ENCODE results near the gene SGPP2.

GRCh38 chr2:222459983-222460382 is 35.6 kb downstream of the SGPP2 start:
- TF ChIP-seq CTCF (conservative IDR thresholded peaks at IDR 0.05): no peak
- TF ChIP-seq EZH2 (IDR thresholded peaks at IDR 0.05; ENCODE audit: low read depth): no peak

Measured in PC-9 (cell line).